HepG2 (cell line): ENCODE data around the gene PRR29. TPM values are rescaled to one million over a fixed set of nuclear protein-coding genes. Genes with fewer than 3 reads are reported as not detected.

Experiments used
- ATF1 ChIP-seq: IDR thresholded peaks from 2 replicates; pipeline ENCODE4 v1.6.1; 2016; ENCODE audit warnings: mild to moderate bottlenecking, control low read depth
- BRCA1 ChIP-seq: sonication (generic); formaldehyde crosslinking; IDR thresholded peaks from 2 replicates; pipeline ENCODE4 v1.4.0; 2020; ENCODE audit warnings: missing genetic modification reagents
- CEBPG ChIP-seq: IDR thresholded peaks from 2 replicates; pipeline ENCODE4 v1.6.1; 2016
- CENPX ChIP-seq: sonication (generic); formaldehyde crosslinking; IDR thresholded peaks from 2 replicates; pipeline ENCODE4 v1.9.0; 2021; ENCODE audit warnings: mild to moderate bottlenecking, missing genetic modification reagents, moderate library complexity
- CSRNP2 ChIP-seq: sonication (generic); formaldehyde crosslinking; conservative IDR thresholded peaks from 2 replicates; pipeline ENCODE4 v1.8.0; 2022; ENCODE audit warnings: low read depth, missing genetic modification reagents
- FOXA3 ChIP-seq: IDR thresholded peaks from 2 replicates; pipeline ENCODE4 v1.6.1; 2016; ENCODE audit warnings: missing genetic modification reagents, missing compliant biosample characterization
- HNF4A ChIP-seq: sonication (generic); formaldehyde crosslinking; IDR thresholded peaks from 2 replicates; pipeline ENCODE4 v1.4.0; 2020; ENCODE audit warnings: missing genetic modification reagents
- JUN ChIP-seq: sonication (generic); formaldehyde crosslinking; IDR thresholded peaks from 2 replicates; pipeline ENCODE4 v1.4.0; 2020; ENCODE audit warnings: mild to moderate bottlenecking, missing genetic modification reagents
- MIER2 ChIP-seq: IDR thresholded peaks from 2 replicates; pipeline ENCODE4 v1.6.1; 2016; ENCODE audit warnings: missing biosample characterization, missing genetic modification reagents
- NFATC3 ChIP-seq: sonication (generic); formaldehyde crosslinking; IDR thresholded peaks from 2 replicates; pipeline ENCODE4 v1.5.1; 2020; ENCODE audit warnings: mild to moderate bottlenecking, missing genetic modification reagents
- NR2F1 ChIP-seq, 2 experiments: fragments of 450-650 bp in 1 of 2; formaldehyde crosslinking in 1 of 2; IDR thresholded peaks; 2 replicates each; pipeline versions ENCODE4 v1.5.0 to v1.6.1; 2016 to 2020; ENCODE audit warnings: mild to moderate bottlenecking in 1 of 2, missing compliant biosample characterization in 1 of 2, missing genetic modification reagents in 1 of 2, moderate library complexity in 1 of 2
- RARG ChIP-seq: sonication (generic); formaldehyde crosslinking; IDR thresholded peaks from 2 replicates; pipeline ENCODE4 v1.4.0; 2020; ENCODE audit warnings: low read depth, mild to moderate bottlenecking, missing genetic modification reagents
- RNF2 ChIP-seq: fragments of 450-650 bp; conservative IDR thresholded peaks from 2 replicates; pipeline ENCODE4 v1.6.1; 2016; ENCODE audit warnings: low read depth
- RXRB ChIP-seq: IDR thresholded peaks from 2 replicates; pipeline ENCODE4 v1.6.1; 2016; ENCODE audit warnings: borderline replicate concordance, missing genetic modification reagents, missing compliant biosample characterization
- TCF12 ChIP-seq, 2 experiments: fragments of 450-650 bp in 1 of 2; sonication (generic) in 1 of 2; formaldehyde crosslinking in 1 of 2; IDR thresholded peaks; 2 replicates each; pipeline versions ENCODE4 v1.6.1 to v1.8.0; 2017 to 2022; ENCODE audit warnings: antibody characterized with exemption in 1 of 2, mild to moderate bottlenecking in 1 of 2, missing genetic modification reagents in 1 of 2, moderate library complexity in 1 of 2
- TP53 ChIP-seq: sonication (generic); formaldehyde crosslinking; conservative IDR thresholded peaks from 2 replicates; pipeline ENCODE4 v1.4.0; 2020; ENCODE audit warnings: missing genetic modification reagents
- ZBTB34 ChIP-seq: sonication (generic); formaldehyde crosslinking; IDR thresholded peaks from 2 replicates; pipeline ENCODE4 v1.8.0; 2022; ENCODE audit warnings: mild to moderate bottlenecking, missing genetic modification reagents
- ZBTB49 ChIP-seq: sonication (generic); formaldehyde crosslinking; IDR thresholded peaks from 2 replicates; pipeline ENCODE4 v1.4.0; 2020; ENCODE audit warnings: missing genetic modification reagents, borderline replicate concordance
- ZGPAT ChIP-seq: IDR thresholded peaks from 2 replicates; pipeline ENCODE4 v1.6.1; 2016; ENCODE audit warnings: mild to moderate bottlenecking
- ZMYM2 ChIP-seq: sonication (generic); formaldehyde crosslinking; IDR thresholded peaks from 2 replicates; pipeline ENCODE4 v1.8.0; 2022; ENCODE audit warnings: mild to moderate bottlenecking, missing genetic modification reagents
- ZNF205 ChIP-seq: IDR thresholded peaks from 2 replicates; pipeline ENCODE4 v1.6.1; 2018; ENCODE audit warnings: missing biosample characterization, missing genetic modification reagents
- ZNF234 ChIP-seq: sonication (generic); formaldehyde crosslinking; conservative IDR thresholded peaks from 2 replicates; pipeline ENCODE4 v1.5.1; 2020; ENCODE audit warnings: mild to moderate bottlenecking, missing genetic modification reagents
- ZNF552 ChIP-seq: sonication (generic); formaldehyde crosslinking; IDR thresholded peaks from 2 replicates; pipeline ENCODE4 v1.9.0; 2022; ENCODE audit warnings: missing genetic modification reagents, mild to moderate bottlenecking, borderline replicate concordance
- ZNF639 ChIP-seq: conservative IDR thresholded peaks from 2 replicates; pipeline ENCODE4 v1.6.1; 2018; ENCODE audit warnings: missing genetic modification reagents
- polyA plus RNA-seq, 8 experiments: library from polyadenylated mRNA; depleted of rRNA in 3 of 8; stranded (reverse) in 7 of 8; unstranded in 1 of 8; fragments of >200 nt; fragmentation: Illumina TruSeq in 4 of 8; extraction: Trizol in 4 of 8; gene quantifications; 2 replicates each; pipeline versions ENCODE4 v1.2.1 to v1.2.3, GENCODE V29; 2011 to 2016; ENCODE audit warnings: low read depth in 4 of 8, missing spikeins in 1 of 8, mixed read lengths in 1 of 8; ENCODE audit not compliant: insufficient read depth in 1 of 8
- total RNA-seq, 5 experiments: library from RNA; depleted of rRNA; stranded (reverse); fragments of >200 nt; fragmentation: Illumina TruSeq; extraction: Trizol; gene quantifications; 2 replicates each; pipeline ENCODE4 v1.2.3, GENCODE V29; 2016; ENCODE audit warnings: low read depth in 1 of 5

Gene PRR29
- total and polyA plus RNA-seq, 2 of the 13 experiments (the other 11 are each of a cell fraction or from before 2014, with no cell fraction given), result 0.07 to 0.20 TPM

GRCh38 chr17:64007838-64008282 lies 9.7 kb downstream of the PRR29 start (continued):
- no peak for TF ChIP-seq ZBTB49 (CRISPR knock-in tag)
- no peak for TF ChIP-seq TCF12 (IDR thresholded peaks at IDR 0.05)
- peak; percentile 30; the same call in 1 of the 2 replicates for TF ChIP-seq TCF12 (CRISPR knock-in tag; IDR thresholded peaks at IDR 0.05)
- TF ChIP-seq ZNF234 (CRISPR knock-in tag), result no peak
- 0 out of 2 replicates have a peak, but pooled peaks have one; percentile 6 for TF ChIP-seq TP53 (CRISPR knock-in tag)
- no peak for TF ChIP-seq BRCA1
- no peak for TF ChIP-seq ZNF639
- peak; percentile 41; the same call in 1 of the 2 replicates for TF ChIP-seq ZMYM2
- TF ChIP-seq ZBTB34 (CRISPR knock-in tag), result no peak
- TF ChIP-seq JUN (CRISPR knock-in tag), result no peak
- no peak for TF ChIP-seq CENPX (CRISPR knock-in tag)
- no peak for TF ChIP-seq RARG
- no peak for TF ChIP-seq ZGPAT (CRISPR knock-in tag)
- no peak for TF ChIP-seq ATF1 (CRISPR knock-in tag)
- 0 out of 2 replicates have a peak, but pooled peaks have one; percentile 30 for TF ChIP-seq MIER2 (CRISPR knock-in tag)
- TF ChIP-seq CSRNP2 (CRISPR knock-in tag), result no peak
- 0 out of 2 replicates have a peak, but pooled peaks have one; percentile 9 for TF ChIP-seq CEBPG (CRISPR knock-in tag)
- TF ChIP-seq ZNF205 (CRISPR knock-in tag), result no peak
- no peak for TF ChIP-seq NFATC3 (CRISPR knock-in tag)
- TF ChIP-seq RNF2, result no peak
- TF ChIP-seq RXRB, result peak; percentile 65; the same call in 1 of the 2 replicates
- peak; percentile 84 for TF ChIP-seq HNF4A (CRISPR knock-in tag)
- TF ChIP-seq NR2F1 (CRISPR knock-in tag; IDR thresholded peaks at IDR 0.05), result peak; percentile 26 to 60; a peak in 1 of 4 replicates
- TF ChIP-seq FOXA3 (CRISPR knock-in tag), result peak; percentile 62
- TF ChIP-seq ZNF552 (CRISPR knock-in tag), result no peak
